Activated B cell treated with CpG ODN at 0.5 μM for 24 hours (primary cell): ENCODE results near the gene KDM1A. TPM values are rescaled to one million over a fixed set of nuclear protein-coding genes. Genes with fewer than 3 reads are reported as not detected.

Source experiments
- ATAC-seq: fragments of 200-7000 bp; cut with Tn5 transposase; one replicate; pipeline ENCODE4 v1.10.0; 2021; ENCODE audit warnings: low read depth, mild to moderate bottlenecking, moderate library complexity
- CTCF ChIA-PET: fragments of 350-600 bp; sonication (Branson Sonifier 250); formaldehyde crosslinking; loops from one replicate; lab custom pipeline; 2021; ENCODE audit warnings: antibody characterized with exemption; lab: Charles Lee
- POLR2A ChIA-PET: fragments of 350-600 bp; sonication (Branson Sonifier 250); formaldehyde crosslinking; loops from one replicate; lab custom pipeline; 2021; ENCODE audit warnings: antibody characterized with exemption; lab: Charles Lee
- DNase-seq: peaks from one replicate; pipeline ENCODE4 v3.0.0; 2022
- H3K27ac Mint-ChIP-seq: one replicate; pipeline ENCODE4 v1.8.0; 2020; ENCODE audit warnings: mixed read lengths
- H3K27me3 Mint-ChIP-seq: one replicate; pipeline ENCODE4 v1.8.0; 2021; ENCODE audit warnings: mixed read lengths
- H3K36me3 Mint-ChIP-seq: one replicate; pipeline ENCODE4 v1.8.0; 2021; ENCODE audit warnings: low read depth, mixed read lengths
- H3K4me1 Mint-ChIP-seq: one replicate; pipeline ENCODE4 v1.8.0; 2021; ENCODE audit warnings: mixed read lengths
- H3K4me3 Mint-ChIP-seq: one replicate; pipeline ENCODE4 v1.8.0; 2020; ENCODE audit warnings: mild to moderate bottlenecking, mixed read lengths
- H3K9me3 Mint-ChIP-seq: one replicate; pipeline ENCODE4 v1.8.0; 2020; ENCODE audit warnings: mixed read lengths
- intact Hi-C: fragments of 100-400 bp; cut with micrococcal nuclease; formaldehyde crosslinking; loops from one replicate; pipeline ENCODE4 v1.15.1; 2024
- total RNA-seq: library from RNA; stranded (reverse); gene quantifications from 2 replicates; pipeline ENCODE4 v1.2.3, GENCODE V29; 2022
- TF ChIP-seq, protein P1 (sequence below): fragments of 200-600 bp; IDR thresholded peaks from one replicate; pipeline ENCODE4 v1.8.0; 2022; ENCODE audit warnings: antibody characterized with exemption, mild to moderate bottlenecking

The KDM1A gene
- total RNA-seq, 1 donor from 2014 or later = 41.5 TPM

DNA sequence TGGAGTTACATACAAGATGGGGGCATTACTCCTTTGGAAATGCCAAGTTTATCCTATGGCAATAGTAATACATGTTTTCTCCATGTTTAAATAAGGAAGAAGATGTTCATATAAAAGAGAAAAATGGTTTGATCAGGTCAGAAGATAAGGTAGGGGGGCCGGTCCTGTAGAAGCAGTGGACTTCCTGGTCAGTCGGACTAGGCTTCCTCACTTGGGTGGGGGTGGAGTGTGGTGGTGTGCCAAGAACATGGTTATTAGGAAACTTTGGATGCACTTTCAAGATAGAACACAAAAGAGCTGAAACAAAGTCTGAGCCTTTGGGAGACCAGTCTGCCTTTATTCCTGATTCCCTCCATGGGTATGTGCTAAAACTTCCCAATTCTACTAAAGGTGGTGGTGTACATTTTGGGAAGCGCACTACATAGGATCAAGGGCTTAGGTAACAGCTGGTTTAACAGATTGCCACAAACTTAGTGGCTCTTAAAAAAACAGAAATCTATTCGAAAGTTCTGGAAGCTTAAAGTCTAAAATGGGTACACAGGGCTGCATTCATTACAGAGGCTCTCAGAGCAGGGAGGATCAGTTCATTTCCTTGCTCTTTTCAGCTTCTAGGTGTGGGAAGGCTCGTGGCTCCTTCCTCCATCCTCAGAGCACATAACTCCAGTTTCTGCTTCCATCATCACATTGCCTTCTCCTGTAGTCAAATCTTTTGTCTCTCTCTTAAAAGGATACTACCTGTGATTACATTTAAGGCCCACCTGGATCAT lies 64.6 kb downstream of the KDM1A start:
- TF ChIP-seq, protein P1, sequence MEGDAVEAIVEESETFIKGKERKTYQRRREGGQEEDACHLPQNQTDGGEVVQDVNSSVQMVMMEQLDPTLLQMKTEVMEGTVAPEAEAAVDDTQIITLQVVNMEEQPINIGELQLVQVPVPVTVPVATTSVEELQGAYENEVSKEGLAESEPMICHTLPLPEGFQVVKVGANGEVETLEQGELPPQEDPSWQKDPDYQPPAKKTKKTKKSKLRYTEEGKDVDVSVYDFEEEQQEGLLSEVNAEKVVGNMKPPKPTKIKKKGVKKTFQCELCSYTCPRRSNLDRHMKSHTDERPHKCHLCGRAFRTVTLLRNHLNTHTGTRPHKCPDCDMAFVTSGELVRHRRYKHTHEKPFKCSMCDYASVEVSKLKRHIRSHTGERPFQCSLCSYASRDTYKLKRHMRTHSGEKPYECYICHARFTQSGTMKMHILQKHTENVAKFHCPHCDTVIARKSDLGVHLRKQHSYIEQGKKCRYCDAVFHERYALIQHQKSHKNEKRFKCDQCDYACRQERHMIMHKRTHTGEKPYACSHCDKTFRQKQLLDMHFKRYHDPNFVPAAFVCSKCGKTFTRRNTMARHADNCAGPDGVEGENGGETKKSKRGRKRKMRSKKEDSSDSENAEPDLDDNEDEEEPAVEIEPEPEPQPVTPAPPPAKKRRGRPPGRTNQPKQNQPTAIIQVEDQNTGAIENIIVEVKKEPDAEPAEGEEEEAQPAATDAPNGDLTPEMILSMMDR = no peak
- CTCF ChIA-PET = no interaction called here
- H3K4me3 Mint-ChIP-seq = no peak overlapping the region
- ATAC-seq = no peak
- POLR2A ChIA-PET = no interaction called here
- H3K36me3 Mint-ChIP-seq = peaks cover 90% of the 10 kb centered on the region
- DNase-seq = no peak
- intact Hi-C loops = no loop called here
- no peaks in the 10 kb centered on the region for H3K4me1 Mint-ChIP-seq
- H3K27me3 Mint-ChIP-seq = no peaks in the 10 kb centered on the region
- no peak overlapping the region for H3K27ac Mint-ChIP-seq
- no peaks in the 10 kb centered on the region for H3K9me3 Mint-ChIP-seq

DNA sequence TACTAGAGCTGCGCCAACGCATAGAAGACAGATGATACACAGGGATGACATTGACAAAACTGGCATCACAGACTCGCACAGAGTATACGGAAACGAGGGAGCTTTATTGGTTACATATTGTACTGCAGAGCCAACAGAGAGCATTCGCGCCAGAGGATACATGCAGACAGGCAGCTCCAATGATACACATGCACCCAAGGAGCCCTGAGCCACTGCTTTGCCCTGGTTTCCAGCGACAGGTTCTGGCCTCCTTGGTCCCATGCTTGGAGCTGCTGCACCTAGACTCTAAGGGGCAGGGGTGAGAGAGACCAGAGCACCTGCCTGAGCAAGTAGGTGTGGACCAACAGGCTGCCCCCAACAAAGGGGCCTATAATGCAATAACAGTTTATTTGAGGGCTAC lies 65.6 kb downstream of the KDM1A start:
- Mint-ChIP-seq H3K36me3 (peaks cover 84% of the 10 kb centered on the region), H3K4me1 (no peaks in the 10 kb centered on the region), H3K27ac (no peak overlapping the region)

DNA sequence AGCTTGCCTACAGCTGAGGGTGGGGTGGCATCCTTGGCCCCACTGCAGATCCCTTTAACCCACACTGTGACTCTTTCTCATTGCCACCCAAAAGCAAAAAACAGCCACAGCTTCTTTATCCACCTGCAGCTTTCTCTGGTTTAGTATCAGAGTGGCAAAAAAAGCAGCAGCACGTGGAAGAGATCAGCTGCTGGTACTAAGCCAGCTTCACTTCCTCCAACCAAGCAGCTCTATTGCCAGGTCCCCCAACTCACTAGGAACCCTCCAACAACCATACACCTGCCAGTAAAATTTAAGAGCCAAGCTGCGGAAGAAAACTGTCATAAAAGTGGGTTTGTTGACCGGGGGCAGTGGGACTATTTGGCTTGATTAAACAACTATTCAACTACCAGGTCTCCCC lies 66.4 kb downstream of the KDM1A start:
- no peaks in the 10 kb centered on the region for H3K27me3 Mint-ChIP-seq
- H3K9me3 Mint-ChIP-seq = no peaks in the 10 kb centered on the region
- no peak overlapping the region for H3K27ac Mint-ChIP-seq
- ChIA-PET POLR2A (no interaction called here), CTCF (interaction anchor here (1.3 kb wide), 1 partner anchor 99 kb away, joined by 5 read pairs; no protein-coding TSS in a partner anchor)
- TF ChIP-seq, protein P1 = no peak
- no peaks in the 10 kb centered on the region for H3K4me1 Mint-ChIP-seq
- H3K4me3 Mint-ChIP-seq = no peak overlapping the region
- ATAC-seq = no peak
- intact Hi-C loops = no loop called here
- H3K36me3 Mint-ChIP-seq = peaks cover 80% of the 10 kb centered on the region
- no peak for DNase-seq

More for the DNA sequence above, 65.6 kb downstream of the KDM1A start:
- H3K9me3 Mint-ChIP-seq = no peaks in the 10 kb centered on the region
- TF ChIP-seq, protein P1 = no peak
- no peak for ATAC-seq
- intact Hi-C loops = no loop called here
- no peaks in the 10 kb centered on the region for H3K27me3 Mint-ChIP-seq
- H3K4me3 Mint-ChIP-seq = no peak overlapping the region
- CTCF ChIA-PET = interaction anchor here (1.3 kb wide), 1 partner anchor 100 kb away, joined by 5 read pairs; no protein-coding TSS in a partner anchor
- POLR2A ChIA-PET = no interaction called here
- DNase-seq = no peak

DNA sequence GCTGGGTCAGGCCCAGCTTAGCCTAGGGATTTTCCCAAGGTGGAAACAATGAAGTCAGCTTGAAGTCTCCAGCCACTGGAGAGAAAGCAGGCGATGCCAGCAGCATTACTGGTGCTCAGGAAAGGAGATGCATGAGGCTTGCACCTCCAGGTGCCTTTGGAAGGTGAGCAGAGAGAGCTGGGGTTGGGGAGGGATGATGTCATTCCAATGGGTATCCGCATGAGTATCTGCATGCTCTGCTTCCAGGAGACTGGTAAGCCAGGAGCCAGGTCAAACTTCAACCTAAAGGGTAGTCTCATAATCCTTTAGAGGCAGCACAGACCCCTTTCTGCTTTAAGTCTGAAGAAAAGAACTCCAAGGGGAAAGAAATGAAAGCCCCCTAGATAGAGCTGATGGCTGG lies 68.8 kb downstream of the KDM1A start:
- ATAC-seq (no peak), DNase-seq (no peak)
- Mint-ChIP-seq H3K27ac (no peak overlapping the region), H3K36me3 (peaks cover 70% of the 10 kb centered on the region), H3K9me3 (no peaks in the 10 kb centered on the region), H3K4me3 (no peak overlapping the region), H3K4me1 (no peaks in the 10 kb centered on the region), H3K27me3 (no peaks in the 10 kb centered on the region)
- intact Hi-C loops = no loop called here
- CTCF ChIA-PET = interaction anchor here (1.5 kb wide), 1 partner anchor 97 kb away, joined by 3 read pairs; no protein-coding TSS in a partner anchor
- POLR2A ChIA-PET = no interaction called here
- TF ChIP-seq, protein P1 = no peak

DNA sequence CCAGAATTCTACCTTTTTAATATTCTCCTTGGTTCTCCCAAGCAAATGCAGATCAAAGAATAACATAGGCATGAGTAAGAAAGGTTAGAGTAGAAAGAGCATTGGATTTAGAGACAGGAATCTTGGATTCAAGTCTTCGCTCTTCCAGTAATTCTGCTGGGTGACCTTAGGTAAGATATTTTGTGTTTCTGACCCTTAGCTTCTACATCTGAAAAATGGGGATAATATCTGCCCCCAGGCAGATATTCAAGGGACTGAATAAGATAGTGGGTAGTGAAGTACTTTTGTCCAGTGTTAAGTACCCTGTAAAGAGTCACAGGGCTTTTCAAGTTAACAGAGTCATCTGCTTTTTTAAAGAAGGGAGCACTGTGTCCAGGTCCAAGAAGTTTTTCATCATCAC lies 70.8 kb downstream of the KDM1A start:
- no peaks in the 10 kb centered on the region for H3K9me3 Mint-ChIP-seq
- H3K4me1 Mint-ChIP-seq = no peaks in the 10 kb centered on the region
- H3K4me3 Mint-ChIP-seq = no peak overlapping the region
- DNase-seq = no peak
- H3K27me3 Mint-ChIP-seq = no peaks in the 10 kb centered on the region
- H3K36me3 Mint-ChIP-seq = peaks cover 65% of the 10 kb centered on the region
- ATAC-seq = no peak
- CTCF ChIA-PET = no interaction called here
- TF ChIP-seq, protein P1 = no peak
- intact Hi-C loops = no loop called here
- POLR2A ChIA-PET = no interaction called here
- H3K27ac Mint-ChIP-seq = no peak overlapping the region
